Epithelial cell of esophagus (primary cell): ENCODE results near the gene ADCYAP1R1.

Experiments used
- DNase-seq: peaks from one replicate; pipeline ENCODE4 v3.0.0; 2010; ENCODE audit warnings: low read depth
- H3K4me3 ChIP-seq: 2 replicates; pipeline ENCODE4 v1.5.1; 2011; ENCODE audit warnings: mild to moderate bottlenecking, low read length, control low read depth
- TF ChIP-seq, protein P1 (sequence below): IDR thresholded peaks from 2 replicates; pipeline ENCODE4 v1.5.1; 2011; ENCODE audit warnings: low read depth, mild to moderate bottlenecking, low read length, control low read depth, inconsistent platforms; ENCODE audit not compliant: insufficient read depth; ENCODE audit errors: missing control alignments

Gene ADCYAP1R1

DNA sequence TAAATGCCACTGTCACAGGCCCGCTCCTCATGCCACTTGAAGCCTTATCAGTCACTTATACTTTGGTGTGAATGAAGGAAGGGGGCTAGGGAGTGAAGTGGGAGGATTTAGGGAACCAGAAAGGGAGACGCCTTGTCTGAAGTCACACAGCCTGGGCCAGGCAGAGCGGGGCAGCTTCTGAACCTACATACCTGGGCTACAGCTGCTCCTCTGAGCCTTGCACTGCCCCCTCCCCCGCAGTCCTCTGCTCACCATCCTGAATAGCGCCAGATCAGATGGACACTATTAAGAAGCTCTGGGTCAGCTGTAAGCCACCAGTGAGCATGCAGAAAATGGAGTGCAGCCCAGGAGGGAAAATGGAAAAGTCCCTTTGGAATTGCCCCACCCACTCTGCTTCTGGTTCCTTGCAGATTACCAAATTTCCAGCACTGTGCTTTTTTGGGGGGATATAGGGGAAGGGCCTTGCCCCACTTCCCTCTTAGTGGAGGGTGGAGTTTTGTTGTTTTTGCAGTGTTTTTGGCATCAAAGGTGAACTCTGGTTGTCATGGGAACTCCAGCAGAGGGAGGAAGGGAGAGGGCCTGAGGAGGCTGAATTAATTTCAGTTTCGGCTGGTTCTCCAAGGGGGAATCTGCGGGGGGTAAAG is 35.0 kb upstream of the ADCYAP1R1 start:
- no peak for DNase-seq
- no peak overlapping the region for H3K4me3 ChIP-seq
- TF ChIP-seq, protein P1, sequence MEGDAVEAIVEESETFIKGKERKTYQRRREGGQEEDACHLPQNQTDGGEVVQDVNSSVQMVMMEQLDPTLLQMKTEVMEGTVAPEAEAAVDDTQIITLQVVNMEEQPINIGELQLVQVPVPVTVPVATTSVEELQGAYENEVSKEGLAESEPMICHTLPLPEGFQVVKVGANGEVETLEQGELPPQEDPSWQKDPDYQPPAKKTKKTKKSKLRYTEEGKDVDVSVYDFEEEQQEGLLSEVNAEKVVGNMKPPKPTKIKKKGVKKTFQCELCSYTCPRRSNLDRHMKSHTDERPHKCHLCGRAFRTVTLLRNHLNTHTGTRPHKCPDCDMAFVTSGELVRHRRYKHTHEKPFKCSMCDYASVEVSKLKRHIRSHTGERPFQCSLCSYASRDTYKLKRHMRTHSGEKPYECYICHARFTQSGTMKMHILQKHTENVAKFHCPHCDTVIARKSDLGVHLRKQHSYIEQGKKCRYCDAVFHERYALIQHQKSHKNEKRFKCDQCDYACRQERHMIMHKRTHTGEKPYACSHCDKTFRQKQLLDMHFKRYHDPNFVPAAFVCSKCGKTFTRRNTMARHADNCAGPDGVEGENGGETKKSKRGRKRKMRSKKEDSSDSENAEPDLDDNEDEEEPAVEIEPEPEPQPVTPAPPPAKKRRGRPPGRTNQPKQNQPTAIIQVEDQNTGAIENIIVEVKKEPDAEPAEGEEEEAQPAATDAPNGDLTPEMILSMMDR, result no peak

DNA sequence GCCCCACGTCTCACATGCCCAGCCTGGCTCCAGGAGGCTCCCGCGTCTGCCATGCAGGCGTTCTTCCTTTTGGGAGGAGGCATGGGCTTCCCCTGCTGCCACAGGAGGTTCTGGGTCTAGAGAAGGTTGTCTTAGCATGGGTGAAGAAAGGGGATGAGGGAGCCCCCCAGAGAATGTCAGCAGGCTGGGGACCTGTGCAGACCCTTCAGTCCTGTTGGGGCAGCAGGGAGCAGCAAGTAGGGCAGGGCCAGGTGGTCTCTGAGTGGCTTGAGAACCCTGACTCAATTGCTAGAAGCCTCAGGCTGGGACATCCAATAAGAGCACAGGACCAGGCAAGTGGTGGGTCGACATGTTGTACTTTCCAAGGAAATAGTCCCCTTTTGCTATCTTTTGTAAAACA is 34.4 kb upstream of the ADCYAP1R1 start:
- no peak overlapping the region for H3K4me3 ChIP-seq
- DNase-seq, result no peak
- TF ChIP-seq, protein P1, result no peak

DNA sequence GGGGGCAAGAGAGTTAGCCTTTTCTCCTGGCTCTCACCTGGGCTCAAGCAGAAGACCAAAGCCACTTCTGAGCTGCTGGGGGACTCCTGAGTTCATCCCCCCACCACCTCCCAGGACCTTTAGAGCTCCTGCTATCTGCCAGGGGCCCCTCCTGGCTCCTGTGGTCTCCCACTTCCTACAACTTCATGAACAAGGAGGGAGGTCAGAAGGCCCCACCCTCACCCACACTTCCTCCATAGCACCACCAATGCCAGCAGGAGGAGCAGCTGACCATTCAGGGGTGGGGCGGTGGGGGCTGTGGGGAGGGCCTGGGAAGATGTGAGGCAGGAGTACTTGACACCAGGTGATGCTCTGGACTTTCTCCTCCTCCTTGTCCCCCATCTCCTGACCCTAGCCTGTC is 32.6 kb upstream of the ADCYAP1R1 start:
- no peak for DNase-seq
- no peak overlapping the region for H3K4me3 ChIP-seq
- TF ChIP-seq, protein P1, result no peak

DNA sequence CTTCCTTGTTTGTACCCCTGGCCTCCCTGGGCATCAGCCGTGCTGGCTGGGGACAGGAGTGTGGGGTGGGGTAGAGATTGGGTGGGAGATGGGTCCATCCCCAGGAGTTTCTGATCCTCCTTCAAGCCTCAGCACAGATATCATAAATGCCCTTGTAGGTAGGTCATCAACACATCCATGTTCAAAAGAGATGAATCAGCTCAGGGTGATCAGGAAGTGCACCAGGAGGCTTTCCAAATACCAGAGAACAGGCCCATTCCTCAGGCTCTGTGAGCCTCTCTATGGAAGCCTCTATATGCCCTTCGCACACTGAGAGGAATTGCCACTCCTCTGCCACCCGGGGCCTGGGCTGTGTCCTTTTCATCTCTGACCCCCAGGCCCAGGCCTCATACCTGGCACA is 31.9 kb upstream of the ADCYAP1R1 start:
- DNase-seq, result peak; percentile 6
- no peak overlapping the region for H3K4me3 ChIP-seq
- TF ChIP-seq, protein P1, result no peak

DNA sequence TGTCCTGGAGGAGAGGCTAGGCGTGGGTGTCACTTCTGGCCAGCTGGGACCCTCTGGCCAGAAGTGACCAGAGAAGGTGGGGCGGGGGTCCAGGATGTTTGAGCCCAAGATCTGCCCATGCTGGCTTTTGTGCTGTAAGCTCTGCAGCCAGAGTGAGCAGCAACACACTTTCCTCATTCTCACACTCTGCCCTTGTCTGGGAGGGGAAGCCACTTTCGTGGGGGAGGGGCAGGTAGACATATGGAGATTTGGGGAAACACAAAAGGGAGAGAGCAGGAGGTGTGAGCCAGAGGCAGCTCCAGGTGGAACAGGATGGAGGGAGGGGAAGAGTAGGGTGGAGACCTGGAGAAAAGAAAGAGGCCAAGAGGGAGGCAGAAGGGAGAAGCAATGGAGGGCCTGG is 31.5 kb upstream of the ADCYAP1R1 start:
- H3K4me3 ChIP-seq, result no peak overlapping the region
- TF ChIP-seq, protein P1, result no peak
- DNase-seq, result no peak

DNA sequence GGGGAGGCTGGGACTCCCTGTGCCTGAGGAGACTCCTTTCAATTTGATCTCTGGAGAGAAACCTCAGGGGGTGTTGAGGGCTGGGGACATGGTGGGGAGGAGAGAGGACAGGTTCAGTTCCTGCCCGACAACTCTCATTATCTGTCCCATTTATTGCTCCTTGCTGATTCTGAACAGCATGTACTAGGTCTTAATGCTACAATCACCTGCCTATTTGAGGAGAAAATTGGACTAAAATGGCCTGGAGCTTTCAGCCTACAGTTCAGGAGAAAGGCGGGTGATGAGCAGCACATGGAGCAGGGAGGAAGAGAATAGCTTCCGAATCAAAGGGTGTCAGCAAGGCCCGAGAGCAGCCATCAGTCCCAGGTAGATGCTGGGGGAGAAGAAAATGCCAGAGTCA is 30.0 kb upstream of the ADCYAP1R1 start:
- DNase-seq, result no peak
- no peak overlapping the region for H3K4me3 ChIP-seq
- TF ChIP-seq, protein P1, result no peak

DNA sequence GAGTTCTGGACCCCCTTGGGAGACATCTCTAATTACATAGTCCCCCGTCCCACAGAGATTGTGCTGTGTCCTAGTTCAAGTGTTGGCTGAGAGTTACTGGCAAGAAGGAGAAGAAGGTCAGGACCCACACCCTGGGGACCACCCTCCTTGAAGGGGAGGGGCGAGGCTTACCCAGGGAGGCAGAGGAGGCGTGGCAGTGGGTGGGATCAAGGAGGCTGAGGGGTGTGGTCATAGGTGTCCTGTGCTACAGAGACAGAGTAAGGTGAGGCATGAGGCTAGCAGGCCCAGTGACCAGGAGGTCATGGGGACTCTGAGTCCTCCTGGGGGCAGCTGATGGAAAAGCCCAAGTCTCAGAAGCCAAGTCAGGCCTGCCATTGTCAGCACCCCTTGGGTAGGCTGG is 29.4 kb upstream of the ADCYAP1R1 start:
- no peak for DNase-seq
- TF ChIP-seq, protein P1, result no peak
- no peak overlapping the region for H3K4me3 ChIP-seq
